ENCODE measurements around the gene MYOZ1.
"Not testable (repeated sequence)": the region's sequence is repeated elsewhere in the genome, so short reads cannot be mapped to it uniquely, and the experiment has no call there.

DNA sequence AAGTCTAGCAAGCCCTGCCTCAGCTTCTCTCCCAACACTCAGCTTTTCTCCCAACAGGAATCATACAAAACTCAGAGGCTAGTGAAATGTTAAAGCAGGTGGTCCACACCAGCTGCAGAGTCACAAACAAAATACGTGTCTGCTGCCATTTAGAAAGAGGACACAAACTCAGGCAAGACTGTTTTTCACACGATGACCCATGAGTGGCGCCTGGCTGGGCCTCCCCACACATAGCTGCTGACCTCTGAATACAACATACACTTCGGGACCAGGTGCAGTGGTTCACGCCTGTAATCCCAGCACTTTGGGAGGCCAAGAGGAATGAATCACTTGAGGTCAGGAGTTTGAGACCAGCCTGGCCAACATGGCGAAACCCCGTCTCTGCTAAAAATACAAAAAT lies 21.4 kb upstream of the MYOZ1 start:
- TF ChIP-seq, protein P1, sequence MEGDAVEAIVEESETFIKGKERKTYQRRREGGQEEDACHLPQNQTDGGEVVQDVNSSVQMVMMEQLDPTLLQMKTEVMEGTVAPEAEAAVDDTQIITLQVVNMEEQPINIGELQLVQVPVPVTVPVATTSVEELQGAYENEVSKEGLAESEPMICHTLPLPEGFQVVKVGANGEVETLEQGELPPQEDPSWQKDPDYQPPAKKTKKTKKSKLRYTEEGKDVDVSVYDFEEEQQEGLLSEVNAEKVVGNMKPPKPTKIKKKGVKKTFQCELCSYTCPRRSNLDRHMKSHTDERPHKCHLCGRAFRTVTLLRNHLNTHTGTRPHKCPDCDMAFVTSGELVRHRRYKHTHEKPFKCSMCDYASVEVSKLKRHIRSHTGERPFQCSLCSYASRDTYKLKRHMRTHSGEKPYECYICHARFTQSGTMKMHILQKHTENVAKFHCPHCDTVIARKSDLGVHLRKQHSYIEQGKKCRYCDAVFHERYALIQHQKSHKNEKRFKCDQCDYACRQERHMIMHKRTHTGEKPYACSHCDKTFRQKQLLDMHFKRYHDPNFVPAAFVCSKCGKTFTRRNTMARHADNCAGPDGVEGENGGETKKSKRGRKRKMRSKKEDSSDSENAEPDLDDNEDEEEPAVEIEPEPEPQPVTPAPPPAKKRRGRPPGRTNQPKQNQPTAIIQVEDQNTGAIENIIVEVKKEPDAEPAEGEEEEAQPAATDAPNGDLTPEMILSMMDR (IDR thresholded peaks at IDR 0.05 in 4 of 5, conservative IDR thresholded peaks at IDR 0.05 in 1 of 5), result not testable (repeated sequence)
- not testable (repeated sequence) for TF ChIP-seq POLR2A (IDR thresholded peaks at IDR 0.05)
